NCI-H146 treated with DMSO at 0.1 percent for 48 hours (cell line): ENCODE data around the gene CSNK2A2.

Experiments
- DNase-seq: peaks from one replicate; lab custom pipeline; 2025; ENCODE audit not compliant: unreplicated experiment; lab: John Stamatoyannopoulos, UW

The CSNK2A2 gene

GRCh38 chr16:58200004-58200797 lies 2.3 kb upstream of the CSNK2A2 start:
- no peak for DNase-seq

GRCh38 chr16:58198803-58199411 lies 1.0 kb upstream of the CSNK2A2 start:
- DNase-seq: no peak

GRCh38 chr16:58197314-58198012 lies 443 bp downstream of the CSNK2A2 start:
- no peak for DNase-seq

GRCh38 chr16:58196898-58197313 lies 1.0 kb downstream of the CSNK2A2 start:
- DNase-seq: no peak

- no peak for DNase-seq
Measured at GRCh38 chr16:58195771-58196170, 2.1 kb downstream of the CSNK2A2 start.

GRCh38 chr16:58195344-58195743 lies 2.6 kb downstream of the CSNK2A2 start:
- no peak for DNase-seq

- no peak for DNase-seq
Measured at GRCh38 chr16:58194790-58195189, 3.1 kb downstream of the CSNK2A2 start.

- DNase-seq: no peak
Measured at GRCh38 chr16:58187665-58188421, 10.1 kb downstream of the CSNK2A2 start.

GRCh38 chr16:58187092-58187491 lies 10.8 kb downstream of the CSNK2A2 start:
- no peak for DNase-seq

- no peak for DNase-seq
Measured at GRCh38 chr16:58186176-58186944, 11.5 kb downstream of the CSNK2A2 start.

- DNase-seq: no peak
Measured at GRCh38 chr16:58177353-58177710, 20.6 kb downstream of the CSNK2A2 start.

GRCh38 chr16:58176608-58177352 lies 21.1 kb downstream of the CSNK2A2 start:
- DNase-seq: no peak

- no peak for DNase-seq
Measured at GRCh38 chr16:58170223-58170622, 27.7 kb downstream of the CSNK2A2 start.

GRCh38 chr16:58160855-58161254 lies 37.1 kb downstream of the CSNK2A2 start:
- DNase-seq: no peak

GRCh38 chr16:58158725-58159124 lies 39.2 kb downstream of the CSNK2A2 start:
- DNase-seq: no peak

- DNase-seq: no peak
Measured at GRCh38 chr16:58157951-58158540, 39.9 kb downstream of the CSNK2A2 start.

- no peak for DNase-seq
Measured at GRCh38 chr16:58157239-58157638, 40.7 kb downstream of the CSNK2A2 start.

GRCh38 chr16:58155839-58156238 lies 42.1 kb downstream of the CSNK2A2 start:
- DNase-seq: no peak

- no peak for DNase-seq
Measured at GRCh38 chr16:58154345-58154744, 43.6 kb downstream of the CSNK2A2 start.
